ENCODE data around the gene TSR3.
"Not testable (repeated sequence)": the region's sequence is repeated elsewhere in the genome, so short reads cannot be mapped to it uniquely, and the experiment has no call there.

Gene TSR3

GRCh38 chr16:1331712-1332617 lies 19.7 kb downstream of the TSR3 start:
- DNase-seq = peak; percentile 93
- Histone ChIP-seq H3K36me3 (replicated peaks; ENCODE audit: insufficient read depth, low read length) (no peaks in the 10 kb centered on the region), H3F3A (ENCODE audit: insufficient read depth, low read length) (no peaks in the 10 kb centered on the region), H3K9me2 (replicated peaks; ENCODE audit: insufficient read depth, low read length) (no peaks in the 10 kb centered on the region), H3K4me3 (ENCODE audit: low read length) (peak overlapping the region; percentile 74), H2AFZ (ENCODE audit: low read length) (peak overlapping the region; percentile 89), H3K27me3 (replicated peaks; ENCODE audit: insufficient read depth, low read length) (peaks cover 43% of the 10 kb centered on the region), H3K79me2 (ENCODE audit: low read length) (no peaks in the 10 kb centered on the region), H3K9me3 (replicated peaks; ENCODE audit: insufficient read depth, low read length) (no peaks in the 10 kb centered on the region), H3K9ac (ENCODE audit: low read length) (peak overlapping the region; percentile 92), H3K4me2 (ENCODE audit: low read depth, low read length) (peak overlapping the region; percentile 100), H3K27ac (ENCODE audit: low read length) (peak overlapping the region; percentile 58; the same call in 1 of the 2 replicates), H4K20me1 (ENCODE audit: insufficient read depth, low read length) (no peaks in the 10 kb centered on the region), H3K4me1 (ENCODE audit: low read length) (peaks cover 18% of the 10 kb centered on the region)
- TF ChIP-seq CTCF (IDR thresholded peaks at IDR 0.05; ENCODE audit: low read length) = no peak
- no peak for TF ChIP-seq EZH2 (optimal IDR thresholded peaks at IDR 0.05; ENCODE audit: low read depth, low read length)
- no peak for TF ChIP-seq EZH2phosphoT487 (IDR thresholded peaks at IDR 0.05; ENCODE audit: low read length)

GRCh38 chr16:1330931-1331711 lies 20.6 kb downstream of the TSR3 start:
- Histone ChIP-seq H2AFZ (ENCODE audit: low read length) (peak overlapping the region; percentile 89), H3K9me3 (replicated peaks; ENCODE audit: insufficient read depth, low read length) (no peaks in the 10 kb centered on the region), H3K27me3 (replicated peaks; ENCODE audit: insufficient read depth, low read length) (peaks cover 35% of the 10 kb centered on the region), H3K9ac (ENCODE audit: low read length) (peak overlapping the region; percentile 92), H3K9me2 (replicated peaks; ENCODE audit: insufficient read depth, low read length) (no peaks in the 10 kb centered on the region), H3K4me3 (ENCODE audit: low read length) (peak overlapping the region; percentile 74), H3K36me3 (replicated peaks; ENCODE audit: insufficient read depth, low read length) (no peaks in the 10 kb centered on the region), H3K4me1 (ENCODE audit: low read length) (peaks cover 18% of the 10 kb centered on the region), H3K4me2 (ENCODE audit: low read depth, low read length) (peak overlapping the region; percentile 100), H3F3A (ENCODE audit: insufficient read depth, low read length) (no peaks in the 10 kb centered on the region), H3K27ac (ENCODE audit: low read length) (peak overlapping the region; percentile 58; the same call in 1 of the 2 replicates), H3K79me2 (ENCODE audit: low read length) (no peaks in the 10 kb centered on the region), H4K20me1 (ENCODE audit: insufficient read depth, low read length) (no peaks in the 10 kb centered on the region)
- no peak for TF ChIP-seq EZH2phosphoT487 (IDR thresholded peaks at IDR 0.05; ENCODE audit: low read length)
- peak; percentile 8; the same call in 1 of the 2 replicates for TF ChIP-seq CTCF (IDR thresholded peaks at IDR 0.05; ENCODE audit: low read length)
- TF ChIP-seq EZH2 (optimal IDR thresholded peaks at IDR 0.05; ENCODE audit: low read depth, low read length) = no peak
- no peak for DNase-seq

GRCh38 chr16:1330260-1330914 lies 21.3 kb downstream of the TSR3 start:
- TF ChIP-seq EZH2phosphoT487 (IDR thresholded peaks at IDR 0.05; ENCODE audit: low read length) = no peak
- peak; percentile 73 for TF ChIP-seq CTCF (IDR thresholded peaks at IDR 0.05; ENCODE audit: low read length)
- DNase-seq = peak; percentile 20
- no peak overlapping the region for H2AFZ ChIP-seq (ENCODE audit: low read length)
- no peaks in the 10 kb centered on the region for H3K9me3 ChIP-seq (replicated peaks; ENCODE audit: insufficient read depth, low read length)
- H3K4me3 ChIP-seq (ENCODE audit: low read length) = no peak overlapping the region
- H4K20me1 ChIP-seq (ENCODE audit: insufficient read depth, low read length) = no peaks in the 10 kb centered on the region
- no peaks in the 10 kb centered on the region for H3F3A ChIP-seq (ENCODE audit: insufficient read depth, low read length)
- H3K36me3 ChIP-seq (replicated peaks; ENCODE audit: insufficient read depth, low read length) = no peaks in the 10 kb centered on the region
- H3K27me3 ChIP-seq (replicated peaks; ENCODE audit: insufficient read depth, low read length) = peaks cover 27% of the 10 kb centered on the region
- no peak overlapping the region for H3K27ac ChIP-seq (ENCODE audit: low read length)
- H3K4me1 ChIP-seq (ENCODE audit: low read length) = peaks cover 18% of the 10 kb centered on the region
- no peaks in the 10 kb centered on the region for H3K79me2 ChIP-seq (ENCODE audit: low read length)
- H3K4me2 ChIP-seq (ENCODE audit: low read depth, low read length) = no peak overlapping the region
- no peaks in the 10 kb centered on the region for H3K9me2 ChIP-seq (replicated peaks; ENCODE audit: insufficient read depth, low read length)
- H3K9ac ChIP-seq (ENCODE audit: low read length) = no peak overlapping the region

- not testable (repeated sequence) for H3K4me3 ChIP-seq (ENCODE audit: low read length); H4K20me1 ChIP-seq (ENCODE audit: insufficient read depth, low read length); H3K79me2 ChIP-seq (ENCODE audit: low read length); H3K36me3 ChIP-seq (replicated peaks; ENCODE audit: insufficient read depth, low read length); DNase-seq; H3K4me2 ChIP-seq (ENCODE audit: low read depth, low read length); H3K27ac ChIP-seq (ENCODE audit: low read length); H2AFZ ChIP-seq (ENCODE audit: low read length); H3K9me2 ChIP-seq (replicated peaks; ENCODE audit: insufficient read depth, low read length); H3K9ac ChIP-seq (ENCODE audit: low read length); H3F3A ChIP-seq (ENCODE audit: insufficient read depth, low read length); H3K9me3 ChIP-seq (replicated peaks; ENCODE audit: insufficient read depth, low read length)
- Histone ChIP-seq H3K27me3 (replicated peaks; ENCODE audit: insufficient read depth, low read length) (peaks cover 13% of the 10 kb centered on the region), H3K4me1 (ENCODE audit: low read length) (peaks cover 18% of the 10 kb centered on the region)
These were observed 22.7 kb downstream of the TSR3 start for GRCh38 chr16:1328961-1329360.

GRCh38 chr16:1328136-1328535 lies 23.5 kb downstream of the TSR3 start:
- not testable (repeated sequence) for H3K9ac ChIP-seq (ENCODE audit: low read length); H3K4me2 ChIP-seq (ENCODE audit: low read depth, low read length); H3K27ac ChIP-seq (ENCODE audit: low read length); H3K79me2 ChIP-seq (ENCODE audit: low read length); H3K9me3 ChIP-seq (replicated peaks; ENCODE audit: insufficient read depth, low read length); H3F3A ChIP-seq (ENCODE audit: insufficient read depth, low read length); H2AFZ ChIP-seq (ENCODE audit: low read length); H3K27me3 ChIP-seq (replicated peaks; ENCODE audit: insufficient read depth, low read length); H3K4me3 ChIP-seq (ENCODE audit: low read length); H3K9me2 ChIP-seq (replicated peaks; ENCODE audit: insufficient read depth, low read length); H4K20me1 ChIP-seq (ENCODE audit: insufficient read depth, low read length); H3K36me3 ChIP-seq (replicated peaks; ENCODE audit: insufficient read depth, low read length); DNase-seq
- peaks cover 18% of the 10 kb centered on the region for H3K4me1 ChIP-seq (ENCODE audit: low read length)
